ENCODE measurements around the gene P2RX3.

DNA sequence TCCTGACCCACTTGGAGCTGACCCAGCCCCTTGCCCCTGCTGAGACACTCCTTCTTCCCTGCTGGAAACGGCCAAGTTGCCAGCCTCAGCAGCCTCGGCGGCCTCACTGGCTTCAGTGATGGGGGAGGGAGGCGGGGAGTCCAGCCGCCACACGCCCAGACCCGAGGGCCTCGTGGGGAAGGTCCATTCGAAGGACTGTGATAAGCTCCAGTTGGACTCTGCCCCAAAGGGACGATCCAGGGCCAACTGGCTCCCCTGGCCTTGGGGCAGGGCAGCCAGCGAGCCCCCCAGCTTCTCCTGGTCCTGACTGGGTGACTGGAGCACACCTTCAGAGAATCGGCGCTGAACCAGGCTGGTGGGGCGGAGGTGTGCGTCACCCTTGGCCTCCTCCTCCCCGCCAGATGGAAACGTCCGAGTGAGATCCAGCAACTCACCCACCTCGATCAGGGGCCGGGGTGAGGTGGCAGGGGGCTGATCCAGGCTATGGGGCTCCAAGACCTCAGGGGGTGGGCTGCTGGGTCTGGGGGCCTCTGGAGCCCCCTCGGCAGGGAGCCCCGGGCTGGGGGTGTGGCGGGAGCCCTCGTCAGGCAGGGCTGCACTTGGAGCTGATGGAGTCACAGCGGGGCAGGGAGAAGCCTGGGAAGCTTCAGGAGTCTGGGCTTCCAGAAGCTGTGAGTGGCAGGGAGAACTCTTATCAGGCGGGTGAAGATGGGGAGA, 24.9 kb upstream of the P2RX3 start:
- TF ChIP-seq POLR2AphosphoS5 (IDR thresholded peaks at IDR 0.05) (no peak), EP300 (IDR thresholded peaks at IDR 0.05; ENCODE audit: low read depth) (no peak), POLR2A (IDR thresholded peaks at IDR 0.05) (no peak)
- TF ChIP-seq, protein P1, sequence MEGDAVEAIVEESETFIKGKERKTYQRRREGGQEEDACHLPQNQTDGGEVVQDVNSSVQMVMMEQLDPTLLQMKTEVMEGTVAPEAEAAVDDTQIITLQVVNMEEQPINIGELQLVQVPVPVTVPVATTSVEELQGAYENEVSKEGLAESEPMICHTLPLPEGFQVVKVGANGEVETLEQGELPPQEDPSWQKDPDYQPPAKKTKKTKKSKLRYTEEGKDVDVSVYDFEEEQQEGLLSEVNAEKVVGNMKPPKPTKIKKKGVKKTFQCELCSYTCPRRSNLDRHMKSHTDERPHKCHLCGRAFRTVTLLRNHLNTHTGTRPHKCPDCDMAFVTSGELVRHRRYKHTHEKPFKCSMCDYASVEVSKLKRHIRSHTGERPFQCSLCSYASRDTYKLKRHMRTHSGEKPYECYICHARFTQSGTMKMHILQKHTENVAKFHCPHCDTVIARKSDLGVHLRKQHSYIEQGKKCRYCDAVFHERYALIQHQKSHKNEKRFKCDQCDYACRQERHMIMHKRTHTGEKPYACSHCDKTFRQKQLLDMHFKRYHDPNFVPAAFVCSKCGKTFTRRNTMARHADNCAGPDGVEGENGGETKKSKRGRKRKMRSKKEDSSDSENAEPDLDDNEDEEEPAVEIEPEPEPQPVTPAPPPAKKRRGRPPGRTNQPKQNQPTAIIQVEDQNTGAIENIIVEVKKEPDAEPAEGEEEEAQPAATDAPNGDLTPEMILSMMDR (IDR thresholded peaks at IDR 0.05), result no peak

All from transverse colon (tissue), 4 donors.